OCI-LY1 (cell line): ENCODE results near the gene L3MBTL1.

Experiments used
- EZH2 ChIP-seq: fragments of 200-600 bp; sonication (generic), shearing (Covaris generic); IDR thresholded peaks from 2 replicates; pipeline ENCODE4 v1.8.0; 2017; ENCODE audit warnings: borderline replicate concordance, mixed run types, mild to moderate bottlenecking, antibody characterized with exemption, low read length, moderate library complexity, mixed read lengths
- TF ChIP-seq, protein P1 (sequence below): fragments of 200-600 bp; sonication (generic), shearing (Covaris generic); IDR thresholded peaks from 2 replicates; pipeline ENCODE4 v1.5.1; 2017; ENCODE audit warnings: mild to moderate bottlenecking, antibody characterized with exemption, low read length, moderate library complexity, mixed read lengths

DNA sequence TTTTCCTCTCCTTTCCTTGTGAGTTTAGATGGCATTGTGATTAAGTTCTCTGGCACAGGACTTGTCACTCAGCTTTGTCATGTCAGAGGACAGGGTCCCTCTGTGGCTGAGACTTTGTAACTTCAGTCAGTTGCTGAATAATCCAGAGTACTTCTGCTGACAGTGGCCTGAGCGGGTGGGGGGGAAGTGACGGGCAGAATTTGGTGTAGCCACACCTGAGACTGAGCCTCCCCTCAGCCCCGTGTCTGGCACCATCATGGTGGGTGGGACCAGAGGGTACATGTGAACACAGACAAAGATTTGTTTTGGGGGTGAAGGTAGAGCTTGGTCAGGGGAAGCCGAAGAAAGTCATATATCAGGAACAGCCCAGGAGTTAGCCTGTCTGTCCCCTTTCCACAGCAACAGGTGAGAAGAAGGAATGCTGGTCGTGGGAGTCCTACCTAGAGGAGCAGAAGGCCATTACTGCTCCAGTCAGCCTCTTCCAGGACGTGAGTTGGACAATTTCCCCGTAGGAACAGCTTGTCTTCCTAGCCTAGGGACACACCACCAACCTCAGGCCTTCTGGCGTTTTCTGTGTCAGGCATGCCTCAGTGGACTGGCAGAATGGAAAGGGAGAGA is 20.9 kb downstream of the L3MBTL1 start:
- TF ChIP-seq, protein P1, sequence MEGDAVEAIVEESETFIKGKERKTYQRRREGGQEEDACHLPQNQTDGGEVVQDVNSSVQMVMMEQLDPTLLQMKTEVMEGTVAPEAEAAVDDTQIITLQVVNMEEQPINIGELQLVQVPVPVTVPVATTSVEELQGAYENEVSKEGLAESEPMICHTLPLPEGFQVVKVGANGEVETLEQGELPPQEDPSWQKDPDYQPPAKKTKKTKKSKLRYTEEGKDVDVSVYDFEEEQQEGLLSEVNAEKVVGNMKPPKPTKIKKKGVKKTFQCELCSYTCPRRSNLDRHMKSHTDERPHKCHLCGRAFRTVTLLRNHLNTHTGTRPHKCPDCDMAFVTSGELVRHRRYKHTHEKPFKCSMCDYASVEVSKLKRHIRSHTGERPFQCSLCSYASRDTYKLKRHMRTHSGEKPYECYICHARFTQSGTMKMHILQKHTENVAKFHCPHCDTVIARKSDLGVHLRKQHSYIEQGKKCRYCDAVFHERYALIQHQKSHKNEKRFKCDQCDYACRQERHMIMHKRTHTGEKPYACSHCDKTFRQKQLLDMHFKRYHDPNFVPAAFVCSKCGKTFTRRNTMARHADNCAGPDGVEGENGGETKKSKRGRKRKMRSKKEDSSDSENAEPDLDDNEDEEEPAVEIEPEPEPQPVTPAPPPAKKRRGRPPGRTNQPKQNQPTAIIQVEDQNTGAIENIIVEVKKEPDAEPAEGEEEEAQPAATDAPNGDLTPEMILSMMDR = no peak
- TF ChIP-seq EZH2 = no peak
